Hematopoietic multipotent progenitor cell treated with erythropoietin and hydrocortisone succinate and interleukin-3 and kit ligand, for 15 days (in vitro differentiated cells): Measurements from ENCODE around the gene WASHC2C.
A peak's percentile ranks its signal among the peaks of the same experiment; 100 is the strongest.
"Not testable (repeated sequence)": the region's sequence is repeated elsewhere in the genome, so short reads cannot be mapped to it uniquely, and the experiment has no call there.

Experiments used
- DNase-seq: peaks from one replicate; pipeline ENCODE4 v3.0.0-alpha.2; 2015; ENCODE audit warnings: low spot score

The WASHC2C gene

GRCh38 chr10:45726703-45727420 is at the start of gene WASHC2C:
TSS of gene WASHC2C (plus strand) at chr10:45727266. CDS start at chr10:45727318, 52 bp downstream.
- DNase-seq = peak; percentile 84

GRCh38 chr10:45678467-45678866 is 48.6 kb upstream of the WASHC2C start:
- DNase-seq = not testable (repeated sequence)

GRCh38 chr10:45710200-45710796 is 16.8 kb upstream of the WASHC2C start:
- DNase-seq = not testable (repeated sequence)

- not testable (repeated sequence) for DNase-seq
Measured at GRCh38 chr10:45711223-45711622, 15.8 kb upstream of the WASHC2C start.

GRCh38 chr10:45717053-45717452 is 10.0 kb upstream of the WASHC2C start:
- not testable (repeated sequence) for DNase-seq

- DNase-seq = not testable (repeated sequence)
Measured at GRCh38 chr10:45717642-45718041, 9.4 kb upstream of the WASHC2C start.

GRCh38 chr10:45721503-45721902 is 5.6 kb upstream of the WASHC2C start:
- DNase-seq = not testable (repeated sequence)

- not testable (repeated sequence) for DNase-seq
Measured at GRCh38 chr10:45723851-45724250, 3.2 kb upstream of the WASHC2C start.

- DNase-seq = not testable (repeated sequence)
Measured at GRCh38 chr10:45727421-45727965, 427 bp downstream of the WASHC2C start.

GRCh38 chr10:45734449-45734848 is 7.4 kb downstream of the WASHC2C start:
- DNase-seq = not testable (repeated sequence)

- peak; percentile 8 for DNase-seq
Measured at GRCh38 chr10:45734867-45735266, 7.8 kb downstream of the WASHC2C start.

GRCh38 chr10:45741559-45741958 is 14.5 kb downstream of the WASHC2C start:
- not testable (repeated sequence) for DNase-seq

GRCh38 chr10:45742014-45742413 is 14.9 kb downstream of the WASHC2C start:
- DNase-seq = not testable (repeated sequence)

GRCh38 chr10:45751141-45751540 is 24.1 kb downstream of the WASHC2C start:
- DNase-seq = not testable (repeated sequence)

GRCh38 chr10:45752210-45752609 is 25.1 kb downstream of the WASHC2C start:
- not testable (repeated sequence) for DNase-seq

- not testable (repeated sequence) for DNase-seq
Measured at GRCh38 chr10:45753979-45754495, 27.0 kb downstream of the WASHC2C start.

- DNase-seq = not testable (repeated sequence)
Measured at GRCh38 chr10:45755083-45755482, 28.0 kb downstream of the WASHC2C start.

GRCh38 chr10:45756065-45756464 is 29.0 kb downstream of the WASHC2C start:
- not testable (repeated sequence) for DNase-seq

- DNase-seq = not testable (repeated sequence)
Measured at GRCh38 chr10:45757661-45758396, 30.8 kb downstream of the WASHC2C start.

GRCh38 chr10:45761622-45762021 is 34.6 kb downstream of the WASHC2C start:
- DNase-seq = not testable (repeated sequence)

- not testable (repeated sequence) for DNase-seq
Measured at GRCh38 chr10:45763037-45763436, 36.0 kb downstream of the WASHC2C start.

GRCh38 chr10:45768334-45768733 is 41.3 kb downstream of the WASHC2C start:
- DNase-seq = not testable (repeated sequence)
